GM13976 (cell line): ENCODE data around the gene MID1IP1.

Source experiments
- DNase-seq: peaks from one replicate; pipeline ENCODE4 v3.0.0; 2012; ENCODE audit warnings: low spot score
- in situ Hi-C: fragments of 300-500 bp; cut with MboI; formaldehyde crosslinking; loops from one replicate; pipeline ENCODE4 v1.12.0; 2022; ENCODE audit warnings: low sequenced_read_pairs, mixed read lengths, inconsistent platforms; ENCODE audit not compliant: unreplicated experiment
- TF ChIP-seq, protein P1 (sequence below): IDR thresholded peaks from 2 replicates; pipeline ENCODE4 v1.5.1; 2012; ENCODE audit warnings: borderline replicate concordance, mild to moderate bottlenecking; ENCODE audit not compliant: insufficient read depth; ENCODE audit errors: extremely low read depth, missing control alignments, control extremely low read depth

The MID1IP1 gene

DNA sequence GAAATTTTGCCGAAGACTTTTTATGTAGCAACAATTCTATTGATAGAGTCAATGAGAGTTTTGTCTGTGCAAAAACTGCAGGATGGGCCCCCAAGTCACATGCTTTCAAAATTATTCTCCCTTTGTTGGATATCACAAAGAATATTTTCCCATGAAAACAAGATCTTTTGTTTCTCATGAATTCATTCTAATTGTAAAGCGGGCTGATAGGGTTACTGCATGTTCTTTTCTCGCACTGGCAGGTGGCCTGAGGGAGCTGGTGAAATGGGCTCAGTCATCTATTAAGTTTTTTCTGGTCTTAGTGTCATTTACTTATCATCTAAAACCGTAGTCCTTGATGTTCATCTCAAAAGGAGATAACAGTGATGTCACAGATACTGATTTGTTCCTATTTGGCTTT is 44.2 kb downstream of the MID1IP1 start:
- TF ChIP-seq, protein P1, sequence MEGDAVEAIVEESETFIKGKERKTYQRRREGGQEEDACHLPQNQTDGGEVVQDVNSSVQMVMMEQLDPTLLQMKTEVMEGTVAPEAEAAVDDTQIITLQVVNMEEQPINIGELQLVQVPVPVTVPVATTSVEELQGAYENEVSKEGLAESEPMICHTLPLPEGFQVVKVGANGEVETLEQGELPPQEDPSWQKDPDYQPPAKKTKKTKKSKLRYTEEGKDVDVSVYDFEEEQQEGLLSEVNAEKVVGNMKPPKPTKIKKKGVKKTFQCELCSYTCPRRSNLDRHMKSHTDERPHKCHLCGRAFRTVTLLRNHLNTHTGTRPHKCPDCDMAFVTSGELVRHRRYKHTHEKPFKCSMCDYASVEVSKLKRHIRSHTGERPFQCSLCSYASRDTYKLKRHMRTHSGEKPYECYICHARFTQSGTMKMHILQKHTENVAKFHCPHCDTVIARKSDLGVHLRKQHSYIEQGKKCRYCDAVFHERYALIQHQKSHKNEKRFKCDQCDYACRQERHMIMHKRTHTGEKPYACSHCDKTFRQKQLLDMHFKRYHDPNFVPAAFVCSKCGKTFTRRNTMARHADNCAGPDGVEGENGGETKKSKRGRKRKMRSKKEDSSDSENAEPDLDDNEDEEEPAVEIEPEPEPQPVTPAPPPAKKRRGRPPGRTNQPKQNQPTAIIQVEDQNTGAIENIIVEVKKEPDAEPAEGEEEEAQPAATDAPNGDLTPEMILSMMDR: no peak
- no peak for DNase-seq
- in situ Hi-C loops: no loop called here

DNA sequence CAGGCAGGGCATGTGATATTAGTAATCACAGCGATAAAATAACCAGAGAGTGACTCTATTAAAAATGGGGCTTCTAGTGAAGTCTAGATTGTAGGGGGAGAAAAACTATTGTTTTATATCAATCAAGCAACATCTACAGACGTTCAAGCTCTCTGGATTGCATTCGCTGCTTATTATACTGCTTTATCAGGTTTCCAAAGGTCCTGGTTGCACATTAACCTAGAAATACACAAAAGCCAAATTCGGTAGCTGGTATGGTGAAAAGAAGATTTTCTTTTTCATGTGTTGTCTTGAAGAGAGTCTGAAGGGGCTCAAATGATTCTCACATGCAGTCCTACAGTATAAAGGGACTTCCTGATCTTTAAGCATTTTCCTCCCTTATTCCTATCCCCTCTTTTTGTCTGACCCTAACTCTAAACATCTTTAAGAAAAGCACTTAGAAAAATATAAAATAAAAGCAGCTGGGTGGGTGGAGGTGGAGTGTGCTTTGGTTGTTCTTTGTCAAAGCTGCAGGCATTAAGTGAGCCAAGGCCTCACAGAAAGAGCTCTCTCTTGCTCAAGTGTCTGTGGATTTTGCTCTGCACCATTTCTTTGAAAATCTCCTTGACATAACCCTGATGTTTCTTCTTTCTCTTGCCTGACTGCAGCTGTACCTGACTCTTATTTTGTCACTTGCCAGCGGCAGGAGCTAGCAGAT is 46.1 kb downstream of the MID1IP1 start:
- in situ Hi-C loops: no loop called here
- TF ChIP-seq, protein P1: no peak
- no peak for DNase-seq

DNA sequence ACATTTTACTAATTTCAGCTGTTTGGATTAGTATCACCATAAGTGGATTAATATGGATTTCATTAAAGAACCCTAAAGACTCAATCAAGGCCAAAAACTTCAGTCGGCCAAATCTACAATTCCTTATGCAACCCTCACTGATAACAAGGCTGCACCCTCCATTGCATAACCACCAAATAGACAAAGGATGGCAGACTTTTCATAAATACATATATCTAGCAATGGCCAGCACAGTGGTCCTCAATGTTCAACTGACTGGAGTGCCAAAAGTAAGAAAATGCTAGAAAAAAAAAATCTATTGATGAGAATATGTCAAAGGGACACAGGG is 46.6 kb downstream of the MID1IP1 start:
- in situ Hi-C loops: no loop called here
- TF ChIP-seq, protein P1: no peak

DNA sequence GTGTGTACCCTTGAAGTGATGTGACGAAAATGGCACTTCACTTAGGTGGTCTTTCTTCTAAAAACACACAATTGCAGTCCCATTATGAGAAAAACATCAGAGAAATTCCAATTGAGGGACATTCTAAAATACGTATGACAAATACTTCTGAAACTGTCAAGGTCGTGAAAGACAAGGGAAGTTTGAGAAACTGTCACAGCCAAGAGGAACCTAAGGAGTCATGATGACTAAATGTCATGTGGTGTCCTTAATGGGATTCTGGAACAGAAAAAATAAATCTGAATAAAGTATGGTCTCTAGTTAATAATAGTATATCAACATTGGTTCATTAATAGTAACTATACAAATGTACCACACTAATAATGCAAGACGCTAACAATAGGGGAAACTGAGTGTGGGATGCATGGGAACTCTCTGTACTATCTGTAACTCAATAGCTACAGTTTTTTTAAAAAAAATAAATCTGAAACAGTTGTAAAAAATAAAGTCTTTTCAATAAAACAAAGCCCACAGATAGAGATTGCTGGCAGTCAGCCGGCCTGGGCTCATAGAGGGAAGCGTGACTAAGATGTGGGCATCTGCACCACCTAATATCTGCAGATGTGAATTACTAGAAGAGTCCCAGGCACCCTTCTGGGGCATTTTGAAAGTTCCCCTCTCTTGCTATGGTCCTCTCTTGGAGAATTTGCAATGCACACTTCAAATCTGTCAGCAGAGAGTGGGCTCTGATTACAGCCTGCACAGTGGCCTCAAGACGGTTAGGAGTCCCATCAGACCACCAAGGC is 47.6 kb downstream of the MID1IP1 start:
- in situ Hi-C loops: no loop called here
- DNase-seq: no peak
- TF ChIP-seq, protein P1: no peak

More for the DNA sequence above, 46.6 kb downstream of the MID1IP1 start:
- no peak for DNase-seq

DNA sequence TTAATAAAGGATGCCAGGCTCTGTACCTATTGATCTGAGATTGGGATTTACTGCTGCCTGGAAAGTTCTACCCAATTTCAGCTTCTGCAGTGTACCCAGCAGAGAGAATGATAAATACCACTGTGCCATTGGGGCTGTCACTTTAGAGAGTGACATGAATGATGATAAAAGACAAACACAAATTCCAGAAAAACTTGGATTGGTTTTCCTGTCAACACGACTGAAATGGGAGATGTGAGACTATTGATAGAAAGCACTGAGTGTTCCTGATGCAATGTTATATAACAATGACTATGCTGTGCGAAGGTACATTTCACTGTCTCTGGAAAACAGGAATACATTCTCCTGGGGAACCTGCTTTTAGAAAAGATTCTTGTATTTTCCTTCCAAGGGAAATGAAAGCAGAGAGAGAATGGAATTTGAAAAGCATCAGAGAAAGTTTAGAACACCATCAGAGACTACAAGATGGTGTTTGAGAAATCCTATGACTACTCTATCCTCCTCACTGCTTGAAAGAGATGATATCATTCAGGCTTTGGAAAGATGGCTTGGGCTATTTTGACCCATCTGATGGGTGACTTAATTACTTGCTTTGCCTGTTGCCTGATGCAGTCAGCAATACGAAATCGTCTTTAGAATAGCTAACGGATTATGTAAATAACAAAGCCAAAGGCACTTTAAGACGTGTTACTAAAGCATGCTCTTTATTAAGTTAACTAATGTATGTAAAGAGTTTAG is 49.7 kb downstream of the MID1IP1 start:
- in situ Hi-C loops: no loop called here
- DNase-seq: no peak

DNA sequence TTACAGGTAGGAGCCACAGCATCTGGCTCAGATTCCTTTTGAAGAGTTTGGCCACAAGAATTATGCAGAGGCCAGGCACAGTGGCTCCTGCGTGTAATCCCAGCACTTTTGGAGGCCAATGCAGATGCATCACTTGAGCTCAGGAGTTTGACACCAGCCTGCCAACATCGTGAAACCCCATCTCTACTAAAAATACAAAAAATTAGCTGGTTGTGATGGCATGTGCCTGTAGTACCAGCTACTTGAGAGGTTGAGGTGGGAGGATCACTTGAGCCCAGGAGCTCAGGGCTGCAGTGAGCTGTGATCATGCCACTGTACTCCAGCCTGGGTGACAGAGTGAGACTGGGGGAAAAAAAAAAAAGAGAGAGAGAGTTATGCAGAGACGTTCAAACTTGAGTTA is 53.0 kb downstream of the MID1IP1 start:
- in situ Hi-C loops: no loop called here
- TF ChIP-seq, protein P1: no peak
- no peak for DNase-seq

More for the DNA sequence above, 49.7 kb downstream of the MID1IP1 start:
- TF ChIP-seq, protein P1: no peak
